ENCODE data around the gene WEE2. TPM values are rescaled to one million over a fixed set of nuclear protein-coding genes. Genes with fewer than 3 reads are reported as not detected.
"Not testable (repeated sequence)": the region's sequence is repeated elsewhere in the genome, so short reads cannot be mapped to it uniquely, and the experiment has no call there.

The WEE2 gene
- polyA plus RNA-seq, 3 donors, result 0.19 to 0.35 TPM; not detected in 1

DNA sequence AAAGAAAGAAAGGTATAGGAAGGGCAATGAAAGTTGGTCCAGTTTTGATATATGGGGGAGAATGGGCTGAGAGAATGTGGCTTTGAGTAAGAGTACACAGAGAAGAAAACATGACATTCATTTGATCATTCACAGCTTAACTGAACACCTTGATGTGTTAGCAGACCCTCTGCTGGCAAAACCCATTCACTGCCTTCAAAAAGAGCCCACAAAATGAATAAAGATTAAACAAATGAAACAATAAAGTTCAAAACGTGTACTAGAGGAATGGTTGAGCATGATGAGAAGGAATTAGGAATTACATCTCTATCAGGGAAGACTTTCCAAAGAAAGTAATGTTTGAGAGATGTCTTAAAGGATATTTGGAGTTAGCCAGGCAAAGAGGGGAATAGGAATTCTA, 2.1 kb downstream of the WEE2 start:
- DNase-seq (ENCODE audit: low read depth in 3 of 3, low spot score in 2 of 3), result no peak

DNA sequence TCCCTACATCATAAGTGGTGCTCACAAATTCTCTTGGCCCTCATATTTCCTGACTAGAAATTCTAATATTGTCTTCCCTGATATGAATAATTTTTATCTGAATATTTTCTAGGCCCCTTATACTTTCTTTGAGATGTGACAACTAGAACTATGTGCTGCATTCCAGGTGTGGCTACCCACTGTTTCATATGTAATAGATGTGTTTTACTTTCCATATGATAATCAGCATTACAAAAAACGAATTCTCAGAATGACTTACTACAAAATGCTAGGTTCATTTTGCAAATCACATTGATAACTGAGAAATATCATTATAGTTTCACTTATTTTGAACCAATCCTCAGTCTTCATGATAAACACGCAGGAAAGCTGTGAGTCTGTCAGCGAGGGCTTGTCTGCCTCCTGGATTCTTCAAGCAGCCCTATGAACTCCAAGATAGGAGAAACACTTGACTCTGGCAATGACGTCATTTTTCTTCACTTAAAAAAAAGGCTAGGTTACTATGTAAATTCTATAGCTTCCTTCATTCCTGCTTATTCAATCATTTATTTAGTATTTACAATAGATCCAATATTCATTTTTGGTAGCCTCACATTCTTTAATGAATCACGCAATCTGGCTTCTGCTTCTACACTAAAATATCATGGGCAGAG, 4.6 kb downstream of the WEE2 start:
- no peak for DNase-seq (ENCODE audit: low read depth in 3 of 3, low spot score in 2 of 3)

DNA sequence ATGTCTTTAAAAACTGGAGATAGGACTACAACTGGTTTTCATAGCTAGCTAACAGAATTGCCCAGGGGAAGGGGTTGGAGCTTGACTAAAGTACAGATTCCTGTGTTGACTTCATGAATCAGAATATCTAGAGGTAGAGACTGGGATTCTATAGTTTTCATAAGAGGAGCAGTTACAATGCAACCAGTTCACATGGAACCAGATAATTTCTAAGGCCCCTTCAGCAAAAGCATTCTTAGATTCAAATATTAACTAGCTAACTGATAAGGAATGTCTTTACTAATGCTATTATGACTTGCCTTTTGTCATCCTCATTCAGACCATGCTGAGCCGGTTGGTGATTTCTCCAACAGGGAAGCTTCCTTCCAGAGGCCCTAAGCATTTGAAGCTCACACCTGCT, 5.7 kb downstream of the WEE2 start:
- no peak for DNase-seq (ENCODE audit: low read depth in 3 of 3, low spot score in 2 of 3)

DNA sequence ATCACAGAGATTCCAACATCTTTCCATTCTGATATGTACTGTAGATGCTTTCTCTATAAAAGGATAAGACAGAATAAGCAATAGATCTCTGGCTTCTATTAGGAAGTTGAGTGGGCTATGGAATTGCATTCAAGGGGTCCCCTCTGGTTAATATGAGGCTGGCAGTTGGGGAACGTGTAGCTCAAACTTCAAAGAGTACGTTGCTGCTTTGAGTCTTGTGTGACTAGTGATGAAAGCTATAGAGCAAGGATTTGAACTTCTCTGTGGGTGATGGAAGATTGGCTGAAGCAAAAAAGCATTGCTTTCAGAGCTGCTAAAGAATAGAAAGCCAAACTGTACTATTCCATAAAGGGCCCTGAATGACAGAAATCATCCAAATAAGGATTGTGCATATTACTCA, 6.4 kb downstream of the WEE2 start:
- DNase-seq (ENCODE audit: low read depth in 3 of 3, low spot score in 2 of 3), result no peak

DNA sequence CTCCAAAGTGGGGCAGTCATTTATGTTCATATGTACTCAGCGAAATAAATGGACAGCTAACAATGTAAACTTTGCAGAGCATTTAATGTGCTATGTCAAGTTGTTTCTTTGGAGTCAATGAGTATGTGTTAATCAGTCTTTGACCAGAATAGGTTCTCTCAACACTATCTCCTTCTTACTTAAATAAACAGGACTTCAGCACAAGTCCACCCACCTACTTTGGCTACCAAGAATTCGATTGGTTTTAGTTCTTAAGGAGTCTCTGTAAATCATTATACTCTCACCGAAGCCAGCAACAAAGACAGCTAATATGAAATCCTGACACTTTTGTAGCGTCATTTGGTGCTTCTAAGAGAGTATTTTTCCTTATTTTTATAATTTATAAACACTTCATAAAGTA, 6.9 kb downstream of the WEE2 start:
- no peak for DNase-seq (ENCODE audit: low read depth in 3 of 3, low spot score in 2 of 3)

DNA sequence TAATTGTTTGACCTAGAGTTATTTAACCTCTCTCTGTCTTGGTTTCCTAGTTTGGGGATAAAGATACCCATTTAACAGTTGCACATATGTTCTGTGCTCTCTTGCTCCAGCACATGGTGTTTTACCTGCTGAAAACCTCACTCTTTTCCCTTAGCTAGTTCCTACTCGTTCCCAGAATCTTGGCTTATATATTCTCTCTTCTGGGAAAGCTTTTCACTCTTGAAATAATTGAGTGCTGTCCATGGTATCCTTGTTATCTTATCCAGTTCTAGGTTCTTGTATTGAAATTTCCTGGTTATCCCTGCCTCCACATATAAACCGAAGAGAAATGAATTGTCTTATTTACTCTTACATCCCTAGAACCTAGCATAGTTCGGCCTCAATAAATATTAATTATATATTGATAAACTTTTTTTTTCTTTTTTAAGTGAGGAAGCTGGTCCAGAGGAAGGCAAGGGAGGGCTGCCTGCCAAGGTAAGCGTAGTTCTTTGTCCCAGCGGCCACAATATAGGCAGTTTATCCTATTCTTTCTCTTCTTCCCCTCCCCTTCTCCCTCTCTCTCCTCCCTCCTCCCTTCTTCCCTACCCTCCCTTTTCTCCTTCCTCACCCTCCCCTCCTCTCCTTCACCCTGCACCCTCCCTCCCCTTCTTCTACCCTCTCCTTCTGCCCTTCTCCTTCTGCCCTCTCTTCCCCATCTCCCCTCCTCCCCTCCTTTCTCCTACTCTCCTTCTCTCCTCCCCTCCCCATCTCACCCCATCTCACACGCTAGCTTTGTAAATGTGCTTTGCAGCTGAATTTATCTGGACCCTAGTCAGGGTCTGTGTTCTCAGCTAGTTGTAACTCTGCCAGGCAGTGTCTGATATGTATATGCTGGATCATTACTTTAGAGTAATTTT, 7.9 kb downstream of the WEE2 start:
- DNase-seq (ENCODE audit: low read depth in 3 of 3, low spot score in 2 of 3), result no peak

DNA sequence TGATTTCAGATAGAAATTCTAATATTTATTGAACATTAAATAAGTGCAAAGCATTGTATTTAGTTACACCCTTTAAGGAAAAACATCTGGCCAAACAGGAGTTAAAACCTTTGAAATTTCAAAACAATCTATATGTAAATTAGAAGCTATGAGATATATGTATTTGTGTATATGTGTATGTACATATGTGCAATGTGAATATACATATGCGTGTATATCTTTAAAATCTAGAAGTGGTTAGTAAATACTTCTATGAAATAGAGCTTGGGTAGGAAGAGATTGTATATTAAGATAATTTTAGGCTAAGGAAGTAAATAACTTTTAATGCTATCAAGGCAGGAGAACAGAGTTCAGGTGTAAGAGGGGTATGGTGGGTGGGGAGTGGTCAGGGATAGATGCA, 9.3 kb downstream of the WEE2 start:
- no peak for DNase-seq (ENCODE audit: low read depth in 3 of 3, low spot score in 2 of 3)

DNA sequence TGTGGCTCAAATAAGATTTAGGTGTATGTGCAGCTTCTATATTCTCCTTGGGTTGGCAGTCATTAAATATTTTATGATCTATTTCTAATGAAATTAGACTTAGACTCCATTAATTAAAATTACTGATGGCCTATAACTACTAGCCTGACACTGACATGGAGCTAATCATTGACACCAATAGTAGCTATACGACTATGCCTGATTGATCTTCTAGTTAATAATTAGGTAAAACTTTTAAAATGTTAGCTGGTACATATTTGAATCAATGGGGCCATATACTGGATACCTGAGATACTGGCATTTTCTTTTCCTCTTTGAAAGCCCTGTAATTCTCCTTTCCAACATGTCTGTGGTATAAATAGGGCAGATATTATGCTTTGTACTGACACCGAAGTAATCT, 14.4 kb downstream of the WEE2 start:
- DNase-seq (ENCODE audit: low read depth in 3 of 3, low spot score in 2 of 3), result no peak

DNA sequence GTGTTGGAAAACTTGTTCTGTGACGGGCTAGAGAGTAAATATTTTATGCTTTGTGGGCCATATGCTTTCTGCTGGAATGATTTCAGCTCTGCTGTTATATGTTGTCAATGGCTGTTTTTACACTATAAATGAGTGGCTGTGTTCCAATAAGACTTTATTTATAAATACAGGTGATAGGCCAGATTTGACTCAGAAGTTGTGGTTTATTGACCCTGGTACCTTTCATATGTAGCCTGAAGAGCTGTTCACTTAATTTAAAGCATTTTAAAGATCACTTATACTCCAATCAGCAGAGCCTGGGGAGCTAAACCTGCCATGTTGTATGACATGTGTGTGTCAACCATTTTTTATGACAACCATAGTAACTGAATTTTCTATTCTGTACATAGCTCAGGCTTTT, 20.9 kb downstream of the WEE2 start:
- DNase-seq (ENCODE audit: low read depth in 3 of 3, low spot score in 2 of 3), result no peak

DNA sequence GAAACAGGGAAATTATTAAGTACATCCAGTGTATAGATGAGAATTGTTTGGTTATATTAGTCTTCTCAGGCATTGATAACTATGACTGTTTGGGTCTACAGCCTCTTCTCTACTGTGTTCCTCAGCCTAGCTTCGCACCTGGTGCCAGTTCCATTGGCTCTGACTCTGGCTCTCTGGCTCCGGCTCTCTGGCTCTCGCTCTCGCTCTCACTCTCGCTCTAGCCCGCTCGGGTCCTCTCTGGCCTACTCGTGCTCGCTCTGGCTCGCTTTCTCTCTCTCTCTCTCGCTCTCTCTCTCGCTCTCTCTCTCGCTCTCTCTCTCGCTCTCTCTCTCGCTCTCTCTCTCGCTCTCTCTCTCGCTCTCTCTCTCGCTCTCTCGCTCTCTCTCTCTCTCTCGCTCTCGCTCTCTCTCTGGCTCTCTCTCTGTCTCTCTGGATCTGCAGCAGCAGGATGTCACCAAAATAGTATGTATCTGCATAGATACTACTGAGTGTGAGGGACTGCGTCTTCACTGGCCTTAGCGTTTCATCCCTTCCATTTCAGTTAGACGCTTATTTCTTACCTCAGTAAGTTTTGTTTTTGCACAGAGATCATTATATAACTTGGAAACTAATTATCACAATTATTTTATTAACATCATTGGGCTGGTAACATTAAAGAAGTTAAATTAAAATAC, 23.5 kb downstream of the WEE2 start:
- DNase-seq (ENCODE audit: low read depth in 3 of 3, low spot score in 2 of 3), result no peak

DNA sequence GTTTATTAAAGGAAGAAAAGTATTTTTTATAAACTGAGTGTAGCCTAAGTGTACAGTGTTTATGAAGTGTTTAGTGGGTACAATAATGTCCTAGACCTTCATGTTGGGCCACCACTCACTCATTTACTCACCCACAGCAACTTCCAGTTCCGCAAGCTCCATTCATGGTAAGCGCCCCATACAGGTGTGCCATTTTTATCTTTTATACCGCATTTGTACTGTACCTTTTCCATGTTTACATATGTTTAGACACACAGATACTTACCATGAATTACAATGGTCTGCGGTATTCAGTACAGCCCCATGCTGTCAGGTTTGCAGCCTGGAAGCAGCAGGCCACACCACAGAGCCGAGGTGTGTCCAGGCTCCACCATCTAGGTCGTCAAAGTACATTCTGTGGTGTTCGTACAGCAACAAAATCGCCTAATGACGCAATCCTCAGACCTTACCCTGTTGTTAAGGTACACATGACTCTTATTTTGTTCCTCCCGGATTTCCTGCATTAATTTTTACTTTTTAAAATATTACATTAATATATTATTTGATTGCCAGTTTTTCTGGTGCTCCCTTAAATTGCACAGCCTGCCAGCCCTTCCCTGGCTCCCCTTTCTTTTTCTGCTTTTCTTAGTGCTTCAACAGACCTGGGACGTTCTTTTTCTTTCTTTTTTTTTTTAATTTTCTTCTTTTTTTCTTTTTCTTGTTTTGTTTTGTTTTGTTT, 29.1 kb downstream of the WEE2 start:
- no peak for DNase-seq (ENCODE audit: low read depth in 3 of 3, low spot score in 2 of 3)

DNA sequence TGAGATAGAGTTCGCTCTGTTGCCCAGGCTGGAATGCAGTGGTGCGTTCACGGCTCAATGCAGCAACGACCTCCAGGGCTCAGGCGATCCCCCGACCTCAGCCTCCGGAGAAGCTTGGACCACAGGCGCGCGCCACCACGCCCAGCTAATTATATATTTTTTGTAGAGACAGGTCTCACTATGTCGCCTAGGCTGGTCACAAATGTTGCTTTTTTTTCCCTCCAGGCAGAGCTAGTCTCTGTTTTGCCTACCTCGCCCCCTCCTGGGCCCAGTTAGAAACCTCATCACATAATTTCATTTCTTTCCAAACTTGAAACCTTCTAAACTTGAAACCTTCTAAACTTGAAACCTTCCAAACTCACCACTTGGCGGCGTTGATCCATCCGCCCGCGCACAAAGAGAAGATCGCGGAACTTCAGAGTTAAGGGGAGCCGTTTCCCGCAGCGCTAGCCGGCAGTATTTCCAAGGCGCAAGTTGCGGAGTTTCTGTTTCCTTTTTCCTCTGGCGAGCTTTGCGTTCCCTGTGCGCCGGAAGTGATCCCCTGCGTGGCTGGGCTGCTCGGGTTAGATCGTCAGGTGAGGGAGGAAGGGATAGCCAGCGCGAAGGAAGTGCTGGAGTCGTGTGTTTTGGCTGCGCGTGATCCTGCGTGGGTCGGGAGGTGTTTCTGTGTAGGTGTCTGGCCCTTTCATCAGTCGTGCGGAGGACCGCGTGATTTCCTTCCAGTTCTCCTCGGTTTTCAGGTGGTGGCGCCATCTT, 29.9 kb downstream of the WEE2 start, which contains the start of gene SSBP1:
TSS of gene SSBP1 (plus strand) at position 523 of the 756 bp plus-strand sequence. CDS start 809 bp downstream, outside the sequence.
- DNase-seq (ENCODE audit: low read depth in 3 of 3, low spot score in 2 of 3), result peak; percentile 91 to 95 (median 94)

DNA sequence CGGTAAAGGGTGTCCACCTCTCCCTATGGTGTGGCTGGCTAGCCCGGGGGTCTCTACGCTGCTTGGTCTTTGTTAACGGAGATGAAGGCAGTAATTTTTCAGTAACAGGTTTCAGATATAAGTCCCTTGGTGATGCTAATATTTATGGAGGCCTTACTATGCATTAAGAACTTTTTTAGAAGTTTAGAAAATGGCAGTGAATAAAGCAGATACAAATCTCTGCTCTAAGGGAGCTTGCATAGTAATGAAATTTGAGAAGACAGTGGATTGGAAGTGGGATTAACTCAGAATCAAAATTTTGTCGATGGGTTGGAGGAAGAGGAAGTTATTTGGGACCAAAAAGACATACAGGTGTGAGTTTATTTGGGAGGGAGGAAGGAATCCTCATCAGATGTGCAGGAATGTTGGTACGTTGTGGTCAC, 30.4 kb downstream of the WEE2 start:
- peak in 1 of 3 donors; percentile 18 for DNase-seq (ENCODE audit: low read depth in 3 of 3, low spot score in 2 of 3)

DNA sequence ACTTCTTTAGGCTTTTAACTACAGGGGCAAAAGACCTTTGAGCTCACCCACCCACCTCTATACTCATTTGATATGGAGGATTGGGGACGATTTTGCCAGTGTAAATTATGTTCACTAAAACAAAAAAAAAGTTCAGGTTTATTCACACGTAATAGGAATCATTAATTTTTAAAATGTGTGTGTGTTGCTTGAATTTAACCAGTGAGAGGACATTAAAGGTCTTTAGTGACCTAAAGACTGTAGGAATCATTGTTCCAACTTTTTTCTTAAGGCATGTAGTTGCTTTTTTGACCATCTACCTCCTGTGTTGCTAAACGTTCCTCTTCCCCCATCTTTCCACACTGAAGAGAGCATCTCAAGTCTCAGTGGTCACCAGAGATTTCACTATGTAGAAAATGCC, 31.1 kb downstream of the WEE2 start:
- no peak for DNase-seq (ENCODE audit: low read depth in 3 of 3, low spot score in 2 of 3)

DNA sequence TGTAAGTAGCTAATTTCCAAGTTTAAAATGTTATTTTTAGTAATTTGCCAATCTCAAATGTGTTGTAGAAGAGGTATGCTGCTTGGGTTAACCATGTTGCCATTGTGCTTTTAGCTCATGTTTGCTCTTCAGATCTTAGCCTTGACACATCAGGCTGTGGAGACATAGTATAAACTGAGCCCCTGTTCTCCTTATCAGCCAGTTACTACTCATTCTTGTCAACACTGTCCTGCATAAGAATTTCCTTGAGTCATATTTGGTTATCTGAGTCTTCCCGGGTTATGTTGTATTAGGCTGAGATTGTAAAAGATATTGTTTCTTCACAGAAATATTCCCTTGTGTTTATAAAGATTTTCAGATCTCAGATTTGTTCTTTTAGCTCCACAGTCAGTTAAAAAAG, 34.1 kb downstream of the WEE2 start:
- DNase-seq (ENCODE audit: low read depth in 3 of 3, low spot score in 2 of 3), result no peak

DNA sequence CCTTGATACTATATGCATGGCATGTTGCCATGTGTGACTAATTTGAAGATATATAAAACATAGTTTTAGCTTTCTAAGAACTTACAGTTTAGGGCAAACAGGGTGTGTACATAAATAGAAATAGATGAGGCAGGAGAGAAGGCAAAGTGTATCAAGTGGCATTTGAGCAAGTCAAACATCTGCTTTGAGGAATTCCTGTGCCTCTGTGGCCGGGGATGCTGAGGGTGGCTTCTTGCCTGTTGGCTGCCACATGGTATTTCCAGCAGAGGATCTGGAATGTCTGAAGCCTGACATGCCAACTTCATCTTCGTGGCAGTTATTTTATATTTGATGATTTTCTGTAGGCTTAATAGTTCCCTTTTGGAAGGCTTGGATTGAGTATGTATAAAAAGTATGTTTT, 36.0 kb downstream of the WEE2 start:
- no peak for DNase-seq (ENCODE audit: low read depth in 3 of 3, low spot score in 2 of 3)

DNA sequence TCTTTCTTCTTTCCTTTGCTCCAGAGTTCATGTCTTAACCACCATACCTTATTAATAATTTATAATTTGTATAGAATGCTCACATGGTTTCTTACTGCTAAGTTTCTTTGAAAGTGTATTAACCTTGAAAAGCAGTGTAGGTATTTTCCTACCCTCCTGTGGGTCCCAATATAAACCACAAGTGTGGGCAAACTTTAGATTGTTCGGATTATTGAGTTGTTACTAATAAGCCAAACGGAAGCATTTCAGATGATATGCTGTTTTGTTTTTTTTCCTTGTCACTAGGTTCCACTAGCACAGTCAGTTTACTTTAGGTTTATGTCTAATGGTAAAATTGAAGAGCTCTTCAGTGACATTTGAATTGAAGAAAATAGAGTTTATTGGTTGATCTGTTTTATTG, 40.2 kb downstream of the WEE2 start:
- DNase-seq (ENCODE audit: low read depth in 3 of 3, low spot score in 2 of 3), result no peak

DNA sequence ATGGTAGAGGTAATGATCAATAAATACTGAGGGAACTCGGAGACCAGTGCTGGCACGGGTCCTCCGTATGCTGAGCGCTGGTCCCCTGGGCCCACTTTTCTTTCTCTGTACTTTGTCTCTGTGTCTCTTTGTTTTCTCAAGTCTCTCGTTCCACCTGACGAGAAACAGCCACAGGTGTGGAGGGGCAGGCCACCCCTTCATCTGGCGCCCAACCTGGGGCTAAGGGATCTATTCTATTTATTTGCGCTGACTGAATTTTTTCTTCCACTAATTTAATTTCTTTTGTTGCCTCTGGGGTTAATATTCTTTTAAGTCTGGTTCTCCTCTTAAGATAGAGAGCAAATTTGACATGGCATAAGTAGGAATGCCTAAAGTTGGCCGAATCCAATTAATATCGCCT, 43.8 kb downstream of the WEE2 start:
- not testable (repeated sequence) for DNase-seq (ENCODE audit: low read depth in 3 of 3, low spot score in 2 of 3)

DNA sequence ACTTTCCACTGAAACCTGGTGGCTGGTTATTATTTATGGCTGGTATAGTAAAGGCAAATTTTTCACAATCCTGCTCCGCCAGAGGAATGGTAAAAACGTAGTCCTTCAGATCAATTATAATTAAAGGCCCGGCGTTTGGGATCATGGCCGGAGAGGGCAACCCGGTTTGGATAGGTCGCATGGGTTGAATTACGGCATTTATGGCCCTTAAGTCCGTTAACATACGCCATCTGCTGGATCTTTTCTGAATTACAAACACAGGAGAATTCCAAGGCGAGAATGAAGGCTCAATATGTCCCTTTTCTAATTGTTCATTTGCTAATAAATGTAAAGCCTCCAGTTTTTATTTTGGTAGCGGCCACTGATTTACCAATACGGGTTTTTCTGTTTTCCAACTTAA, 44.5 kb downstream of the WEE2 start:
- DNase-seq (ENCODE audit: low read depth in 3 of 3, low spot score in 2 of 3), result no peak

DNA sequence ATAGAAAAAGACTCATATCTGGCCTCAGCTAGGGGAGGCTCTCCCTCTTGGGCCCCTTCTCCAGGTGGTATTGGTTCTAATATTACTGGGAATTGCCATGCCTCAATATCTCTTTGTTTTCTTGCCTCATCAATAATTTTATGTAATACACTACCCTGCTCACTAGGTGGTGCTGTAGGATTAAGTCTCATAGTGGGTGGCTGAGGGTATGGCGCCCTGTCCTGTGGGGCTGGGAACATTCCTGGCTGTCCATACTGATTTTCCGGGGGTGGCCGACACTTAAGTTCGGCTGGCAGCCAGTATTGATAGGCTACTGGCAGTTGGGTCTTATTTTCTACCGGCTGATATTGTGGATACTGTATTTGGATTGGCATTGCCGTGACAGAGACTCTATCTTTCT, 46.8 kb downstream of the WEE2 start:
- no peak for DNase-seq (ENCODE audit: low read depth in 3 of 3, low spot score in 2 of 3)

Measured in right renal cortex interstitium (tissue), 3 donors.